22Rv1 (cell line): ENCODE measurements around the gene FIGLA.

ENCODE experiments used
- H3K27ac ChIP-seq: fragments of 450-650 bp; 2 replicates; pipeline ENCODE4 v1.5.1; 2017
- CTCF ChIP-seq: fragments of 450-650 bp; IDR thresholded peaks from 2 replicates; pipeline ENCODE4 v1.5.1; 2017; ENCODE audit warnings: mild to moderate bottlenecking
- ZFX ChIP-seq: fragments of 450-650 bp; IDR thresholded peaks from 2 replicates; pipeline ENCODE4 v1.6.1; 2017; ENCODE audit warnings: antibody characterized with exemption, borderline replicate concordance

FIGLA gene

GRCh38 chr2:70790136-70790828 lies at the start of gene FIGLA:
Gene FIGLA, minus strand, starts transcription at chr2:70790643. Its CDS starts 5 bp downstream, at chr2:70790638.
- H3K27ac ChIP-seq = no peak within 1 kb of the TSS
- TF ChIP-seq ZFX = no peak
- TF ChIP-seq CTCF = no peak

GRCh38 chr2:70837980-70838925 lies 47.8 kb upstream of the FIGLA start:
- H3K27ac ChIP-seq = no peak overlapping the region
- TF ChIP-seq ZFX (no peak), CTCF (no peak)

- no peak for TF ChIP-seq CTCF
- TF ChIP-seq ZFX = no peak
- no peak within 1 kb of the TSS for H3K27ac ChIP-seq
Measured at GRCh38 chr2:70835643-70836042, 45.2 kb upstream of the FIGLA start, which contains the start of gene CD207. Gene CD207, minus strand, starts transcription at chr2:70835816. Its CDS starts 40 bp downstream, at chr2:70835776.

- TF ChIP-seq CTCF (no peak), ZFX (no peak)
- no peak overlapping the region for H3K27ac ChIP-seq
Measured at GRCh38 chr2:70834881-70835280, 44.4 kb upstream of the FIGLA start.

- H3K27ac ChIP-seq = no peak overlapping the region
- TF ChIP-seq CTCF (no peak), ZFX (no peak)
Measured at GRCh38 chr2:70834106-70834505, 43.7 kb upstream of the FIGLA start.

- TF ChIP-seq CTCF (no peak), ZFX (no peak)
- H3K27ac ChIP-seq = no peak overlapping the region
Measured at GRCh38 chr2:70833246-70833645, 42.8 kb upstream of the FIGLA start.

GRCh38 chr2:70832386-70832785 lies 41.9 kb upstream of the FIGLA start:
- H3K27ac ChIP-seq = no peak overlapping the region

More at GRCh38 chr2:70832386-70832785, 41.9 kb upstream of the FIGLA start:
- no peak for TF ChIP-seq CTCF
- TF ChIP-seq ZFX = no peak
